HG03469 (cell line): ENCODE measurements around the gene DAG1.
A peak's percentile ranks its signal among the peaks of the same experiment; 100 is the strongest.

Source experiments
- ATAC-seq: cut with Tn5 transposase; IDR thresholded peaks from one replicate; pipeline ENCODE4 v1.9.1; 2021; ENCODE audit warnings: mild to moderate bottlenecking, moderate library complexity, moderate number of reproducible peaks; ENCODE audit not compliant: unreplicated experiment

The DAG1 gene

DNA sequence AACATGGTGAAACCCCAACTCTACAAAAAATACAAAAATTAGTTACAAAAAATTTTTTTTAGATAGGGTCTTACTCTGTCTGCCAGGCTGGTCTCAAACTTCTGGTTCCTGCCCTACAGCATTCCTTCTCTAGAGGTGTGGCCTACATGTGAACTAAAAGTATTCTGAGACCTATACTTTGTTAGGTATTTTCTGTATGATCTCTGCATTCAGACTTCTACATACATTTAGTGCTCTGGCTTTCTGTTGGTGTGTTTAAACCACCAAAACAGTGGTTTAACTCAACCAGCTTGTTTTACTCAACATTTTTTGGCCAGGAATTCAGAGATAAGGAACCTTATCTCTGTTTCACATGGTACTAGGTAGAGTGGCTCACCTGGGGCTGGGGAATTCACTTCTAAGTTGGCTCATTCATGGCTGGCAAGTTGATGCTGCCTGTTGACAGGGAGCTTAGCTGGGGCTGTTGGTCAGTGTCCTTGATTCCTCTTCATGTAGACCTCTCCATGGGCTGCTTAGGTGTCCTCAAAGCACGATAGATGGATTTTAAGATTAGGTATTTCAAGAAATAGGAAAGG, 42.8 kb downstream of the DAG1 start:
- no peak for ATAC-seq

DNA sequence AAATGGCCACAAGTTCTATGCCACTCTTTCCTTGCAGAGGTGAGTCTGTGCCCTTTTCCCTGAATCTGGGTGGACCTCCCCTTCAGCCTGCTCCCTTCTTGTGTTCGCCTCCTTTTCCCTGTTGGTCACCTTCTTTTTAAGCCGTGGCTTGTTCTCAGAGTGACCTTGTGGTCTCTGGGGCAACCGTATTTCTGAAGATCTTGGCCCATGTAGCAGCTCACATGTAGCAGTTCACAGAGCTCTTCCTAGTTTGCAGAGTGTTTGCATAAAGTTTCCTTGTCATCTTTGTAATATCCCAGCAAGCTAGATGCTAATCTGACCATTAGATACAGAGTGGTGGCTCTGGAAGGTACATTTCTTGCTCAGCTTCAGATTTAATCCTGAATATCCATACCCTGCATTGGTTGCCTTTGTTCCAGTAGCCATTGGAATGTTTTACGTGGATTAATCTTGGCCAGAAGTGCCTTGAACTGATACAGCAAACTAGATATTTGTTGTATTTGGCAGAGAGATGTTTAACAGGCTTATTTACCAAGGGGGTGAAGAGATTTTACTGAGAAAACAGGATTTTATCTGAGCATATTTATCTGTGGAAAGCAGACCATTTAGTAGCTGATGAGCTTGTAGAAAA, 43.5 kb downstream of the DAG1 start:
- no peak for ATAC-seq

DNA sequence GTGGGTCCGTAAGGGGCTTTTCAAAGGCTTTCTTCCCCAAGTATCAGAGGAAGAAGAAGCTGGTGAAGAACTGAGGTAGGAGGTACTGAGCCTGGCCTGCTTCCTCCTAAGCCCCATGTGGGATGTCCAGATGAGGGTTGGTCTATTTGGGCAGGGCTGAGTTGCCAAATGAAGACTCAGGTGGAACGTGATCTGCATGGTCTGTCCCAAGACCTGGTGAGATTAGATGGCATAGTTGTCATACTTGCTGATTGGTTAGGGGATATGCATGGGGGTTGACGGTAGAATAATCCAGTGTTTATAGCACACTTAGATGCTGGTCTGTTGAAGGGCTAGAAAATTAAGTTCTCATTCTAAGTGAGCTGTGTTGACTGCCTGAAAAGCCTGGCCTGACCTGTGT, 47.9 kb downstream of the DAG1 start:
- no peak for ATAC-seq

DNA sequence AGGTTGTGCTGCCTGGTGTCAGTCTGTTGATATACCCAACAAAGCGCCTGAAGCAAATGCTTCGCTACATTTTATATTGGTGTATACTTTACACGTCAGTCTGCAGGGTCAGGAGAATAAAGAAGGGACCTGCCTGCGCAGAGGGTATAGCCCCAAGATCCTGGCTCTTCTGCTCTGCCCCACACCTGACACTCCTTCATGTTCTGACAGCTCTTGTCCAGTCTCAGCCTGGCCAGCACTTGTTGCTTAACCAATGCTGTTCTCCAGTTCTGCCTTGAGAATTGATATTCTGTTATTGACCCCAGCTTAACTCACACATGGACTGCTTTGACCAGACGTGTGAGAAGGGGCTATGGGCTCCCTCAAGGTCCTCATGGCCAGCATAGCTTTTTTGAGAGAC, 48.4 kb downstream of the DAG1 start:
- ATAC-seq = no peak

DNA sequence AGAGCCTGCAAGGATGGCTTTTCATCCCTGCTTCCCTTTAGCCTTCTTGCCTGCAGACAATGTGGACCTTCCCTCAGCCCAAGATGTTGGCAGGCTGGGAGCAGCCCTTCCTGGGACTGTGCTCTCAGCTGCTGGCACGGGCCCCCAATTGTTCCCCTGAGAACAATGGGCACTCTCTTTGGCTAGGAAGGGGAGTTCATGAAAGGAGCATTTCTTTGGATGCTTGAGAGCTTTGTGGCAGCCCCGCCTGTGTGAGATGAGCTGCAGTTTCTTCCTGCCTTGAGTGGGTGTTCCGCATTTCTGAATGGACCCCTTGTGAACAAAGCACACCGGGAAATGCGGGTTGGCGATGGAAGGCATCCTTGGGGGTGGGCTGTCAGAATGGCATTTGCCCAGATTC, 49.2 kb downstream of the DAG1 start:
- ATAC-seq = no peak

DNA sequence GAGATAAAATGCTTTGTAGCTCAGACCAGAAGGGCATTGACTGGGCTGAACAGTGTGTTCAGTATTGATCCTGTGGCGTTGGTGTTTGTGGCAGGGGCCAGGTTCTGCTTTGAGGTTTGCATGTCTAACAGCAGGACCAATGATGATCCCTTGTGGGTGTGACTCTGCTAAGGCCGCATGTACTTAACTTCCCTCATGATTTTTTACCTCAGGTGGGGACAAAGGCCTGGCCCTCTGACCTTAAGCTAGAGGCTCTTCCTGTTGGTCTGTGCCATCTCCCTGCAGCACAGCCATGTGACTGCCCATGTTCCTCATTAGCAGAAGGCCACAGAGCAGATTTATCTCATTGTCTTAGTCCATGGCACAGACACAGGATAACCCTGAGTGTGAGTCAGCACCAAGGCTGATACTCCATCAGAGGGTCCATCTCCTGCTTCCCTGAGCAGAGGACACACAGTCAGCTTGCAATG, 49.9 kb downstream of the DAG1 start:
- ATAC-seq = no peak

DNA sequence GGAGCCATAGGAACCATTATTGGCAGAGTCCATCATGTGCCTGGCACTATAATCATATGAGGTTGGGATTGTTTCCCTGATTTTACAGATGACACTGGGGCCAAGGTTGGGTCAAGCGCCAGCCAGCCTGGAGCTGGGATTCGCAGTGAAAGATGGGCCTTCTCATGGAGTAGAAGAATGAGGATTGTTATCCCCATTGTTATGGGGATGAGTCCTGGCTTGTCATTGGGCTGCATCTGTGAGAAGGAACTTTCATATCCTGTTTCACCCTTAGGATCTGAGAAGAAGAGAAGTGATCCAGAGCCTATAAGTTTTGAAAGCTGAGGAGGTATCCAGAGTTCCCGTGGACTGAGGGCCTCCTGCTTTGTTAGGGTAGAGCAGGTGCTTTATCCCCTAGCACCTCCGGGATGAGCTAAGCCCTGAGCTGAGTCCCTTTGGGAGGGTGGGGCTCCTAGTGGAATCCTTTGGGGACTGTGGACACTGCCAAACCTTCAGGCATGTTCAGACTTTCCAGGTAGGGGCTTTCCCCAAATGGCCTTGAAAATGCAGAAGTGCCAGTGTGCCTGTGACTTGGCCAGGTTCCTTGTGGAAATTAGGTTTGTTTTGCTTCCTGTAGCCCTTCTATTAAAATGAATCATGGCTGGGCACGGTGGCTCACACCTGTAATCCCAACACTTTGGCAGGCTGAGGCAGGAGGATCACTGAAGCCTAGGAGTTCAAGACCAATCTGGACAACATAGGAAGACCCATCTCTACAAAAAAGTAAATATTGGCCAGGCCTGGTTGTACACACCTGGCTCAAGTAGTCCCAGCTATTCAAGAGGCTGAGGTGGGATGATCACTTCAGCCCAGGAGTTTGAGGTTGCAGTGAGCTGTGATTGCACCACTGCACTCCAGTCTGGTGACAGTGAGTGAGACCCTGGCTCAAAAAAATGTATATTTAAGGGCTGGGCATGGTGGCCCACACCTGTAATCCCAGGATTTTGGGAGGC, 54.0 kb downstream of the DAG1 start:
- ATAC-seq = no peak

DNA sequence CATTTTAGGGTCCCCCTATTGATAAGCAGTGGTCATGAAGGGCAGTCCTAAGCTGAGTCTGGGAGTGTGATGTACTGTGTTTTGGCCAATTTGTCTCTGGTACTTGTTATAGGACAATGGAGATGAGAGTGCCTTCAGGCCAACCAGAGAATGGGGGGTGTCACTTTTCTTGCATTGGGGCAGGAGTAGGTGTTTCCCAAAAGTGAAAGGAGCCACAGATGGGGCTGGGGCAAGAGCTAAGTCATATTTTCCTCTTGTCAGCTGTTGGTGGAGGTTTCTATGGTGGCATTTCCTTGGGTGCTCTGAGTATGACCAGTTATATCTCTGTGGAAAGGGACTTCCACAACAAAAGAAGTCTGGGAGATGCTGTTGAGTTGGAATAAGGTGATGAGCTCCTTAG, 59.5 kb downstream of the DAG1 start:
- no peak for ATAC-seq

DNA sequence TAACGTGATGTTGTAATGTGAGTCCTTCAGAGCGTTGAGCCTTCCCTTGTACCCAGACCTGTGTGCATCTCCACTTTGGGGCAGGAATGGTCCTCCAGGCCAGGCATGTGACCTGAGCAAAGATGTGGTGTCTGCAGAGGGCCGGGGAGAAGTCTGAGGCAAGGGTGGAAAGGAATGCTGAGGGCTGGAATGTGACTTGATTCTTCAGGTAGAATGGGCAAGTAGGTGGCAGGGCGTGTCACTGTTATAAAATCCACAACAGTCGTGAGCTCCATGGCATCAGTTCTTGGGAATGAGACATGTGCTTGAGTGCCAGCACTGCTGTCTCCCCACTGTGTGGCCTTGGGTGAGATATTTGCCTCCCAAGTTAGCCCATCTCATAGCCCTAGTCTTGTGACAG, 60.2 kb downstream of the DAG1 start:
- no peak for ATAC-seq

DNA sequence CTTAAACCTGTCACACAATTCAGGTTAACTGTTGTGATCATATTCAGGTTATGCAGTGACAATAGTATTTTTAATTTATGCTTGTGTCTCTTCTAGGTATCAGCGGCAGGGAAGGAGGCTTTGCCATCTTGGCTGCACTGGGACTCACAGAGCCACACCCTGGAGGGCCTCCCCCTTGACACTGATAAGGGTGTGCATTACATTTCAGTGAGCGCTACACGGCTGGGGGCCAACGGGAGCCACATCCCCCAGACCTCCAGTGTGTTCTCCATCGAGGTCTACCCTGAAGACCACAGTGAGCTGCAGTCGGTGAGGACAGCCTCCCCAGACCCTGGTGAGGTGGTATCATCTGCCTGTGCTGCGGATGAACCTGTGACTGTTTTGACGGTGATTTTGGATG, 60.6 kb downstream of the DAG1 start:
- no peak for ATAC-seq

DNA sequence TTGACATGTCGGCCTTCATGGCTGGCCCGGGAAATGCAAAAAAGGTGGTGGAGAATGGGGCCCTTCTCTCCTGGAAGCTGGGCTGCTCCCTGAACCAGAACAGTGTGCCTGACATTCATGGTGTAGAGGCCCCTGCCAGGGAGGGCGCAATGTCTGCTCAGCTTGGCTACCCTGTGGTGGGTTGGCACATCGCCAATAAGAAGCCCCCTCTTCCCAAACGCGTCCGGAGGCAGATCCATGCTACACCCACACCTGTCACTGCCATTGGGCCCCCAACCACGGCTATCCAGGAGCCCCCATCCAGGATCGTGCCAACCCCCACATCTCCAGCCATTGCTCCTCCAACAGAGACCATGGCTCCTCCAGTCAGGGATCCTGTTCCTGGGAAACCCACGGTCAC, 61.2 kb downstream of the DAG1 start:
- no peak for ATAC-seq

DNA sequence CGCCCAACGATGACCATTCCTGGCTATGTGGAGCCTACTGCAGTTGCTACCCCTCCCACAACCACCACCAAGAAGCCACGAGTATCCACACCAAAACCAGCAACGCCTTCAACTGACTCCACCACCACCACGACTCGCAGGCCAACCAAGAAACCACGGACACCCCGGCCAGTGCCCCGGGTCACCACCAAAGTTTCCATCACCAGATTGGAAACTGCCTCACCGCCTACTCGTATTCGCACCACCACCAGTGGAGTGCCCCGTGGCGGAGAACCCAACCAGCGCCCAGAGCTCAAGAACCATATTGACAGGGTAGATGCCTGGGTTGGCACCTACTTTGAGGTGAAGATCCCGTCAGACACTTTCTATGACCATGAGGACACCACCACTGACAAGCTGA, 61.6 kb downstream of the DAG1 start:
- ATAC-seq = no peak

DNA sequence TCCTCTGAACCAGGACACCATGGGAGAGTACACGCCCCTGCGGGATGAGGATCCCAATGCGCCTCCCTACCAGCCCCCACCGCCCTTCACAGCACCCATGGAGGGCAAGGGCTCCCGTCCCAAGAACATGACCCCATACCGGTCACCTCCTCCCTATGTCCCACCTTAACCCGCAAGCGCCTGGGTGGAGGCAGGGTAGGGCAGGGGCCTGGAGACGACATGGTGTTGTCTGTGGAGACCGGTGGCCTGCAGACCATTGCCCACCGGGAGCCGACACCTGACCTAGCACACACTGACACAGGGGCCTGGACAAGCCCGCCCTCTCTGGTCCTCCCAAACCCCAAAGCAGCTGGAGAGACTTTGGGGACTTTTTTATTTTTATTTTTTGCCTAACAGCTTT, 63.0 kb downstream of the DAG1 start:
- ATAC-seq = no peak

DNA sequence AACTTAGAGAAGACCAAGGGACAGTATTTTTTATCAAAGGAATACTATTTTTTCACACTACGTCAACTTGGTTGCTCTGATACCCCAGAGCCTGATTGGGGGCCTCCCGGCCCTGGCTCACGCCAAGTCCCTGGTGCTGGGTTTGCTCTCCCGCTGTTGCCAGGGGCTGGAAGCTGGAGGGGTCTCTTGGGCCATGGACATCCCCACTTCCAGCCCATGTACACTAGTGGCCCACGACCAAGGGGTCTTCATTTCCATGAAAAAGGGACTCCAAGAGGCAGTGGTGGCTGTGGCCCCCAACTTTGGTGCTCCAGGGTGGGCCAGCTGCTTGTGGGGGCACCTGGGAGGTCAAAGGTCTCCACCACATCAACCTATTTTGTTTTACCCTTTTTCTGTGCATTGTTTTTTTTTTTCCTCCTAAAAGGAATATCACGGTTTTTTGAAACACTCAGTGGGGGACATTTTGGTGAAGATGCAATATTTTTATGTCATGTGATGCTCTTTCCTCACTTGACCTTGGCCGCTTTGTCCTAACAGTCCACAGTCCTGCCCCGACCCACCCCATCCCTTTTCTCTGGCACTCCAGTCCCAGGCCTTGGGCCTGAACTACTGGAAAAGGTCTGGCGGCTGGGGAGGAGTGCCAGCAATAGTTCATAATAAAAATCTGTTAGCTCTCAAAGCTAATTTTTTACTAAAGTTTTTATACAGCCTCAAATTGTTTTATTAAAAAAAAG, 63.9 kb downstream of the DAG1 start:
- ATAC-seq = no peak

DNA sequence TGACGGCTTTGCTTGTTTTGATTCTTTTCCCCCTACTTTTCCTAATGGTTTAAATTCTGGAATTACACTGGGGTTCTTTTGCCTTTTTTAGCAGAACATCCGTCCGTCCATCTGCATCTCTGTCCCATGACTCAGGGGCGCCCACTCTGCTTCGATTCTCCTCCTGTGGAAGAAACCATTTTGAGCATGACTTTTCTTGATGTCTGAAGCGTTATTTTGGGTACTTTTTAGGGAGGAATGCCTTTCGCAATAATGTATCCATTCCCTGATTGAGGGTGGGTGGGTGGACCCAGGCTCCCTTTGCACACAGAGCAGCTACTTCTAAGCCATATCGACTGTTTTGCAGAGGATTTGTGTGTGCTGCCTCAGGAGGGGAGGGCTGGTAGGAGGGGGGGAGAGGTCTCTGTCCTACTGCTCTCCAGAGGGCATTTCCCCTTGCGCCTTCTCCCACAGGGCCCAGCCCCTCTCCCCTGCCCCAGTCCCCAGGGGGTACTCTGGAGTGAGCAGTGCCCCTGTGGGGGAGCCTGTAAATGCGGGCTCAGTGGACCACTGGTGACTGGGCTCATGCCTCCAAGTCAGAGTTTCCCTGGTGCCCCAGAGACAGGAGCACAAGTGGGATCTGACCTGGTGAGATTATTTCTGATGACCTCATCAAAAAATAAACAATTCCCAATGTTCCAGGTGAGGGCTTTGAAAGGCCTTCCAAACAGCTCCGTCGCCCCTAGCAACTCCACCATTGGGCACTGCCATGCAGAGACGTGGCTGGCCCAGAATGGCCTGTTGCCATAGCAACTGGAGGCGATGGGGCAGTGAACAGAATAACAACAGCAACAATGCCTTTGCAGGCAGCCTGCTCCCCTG, 64.7 kb downstream of the DAG1 start:
- ATAC-seq = no peak

DNA sequence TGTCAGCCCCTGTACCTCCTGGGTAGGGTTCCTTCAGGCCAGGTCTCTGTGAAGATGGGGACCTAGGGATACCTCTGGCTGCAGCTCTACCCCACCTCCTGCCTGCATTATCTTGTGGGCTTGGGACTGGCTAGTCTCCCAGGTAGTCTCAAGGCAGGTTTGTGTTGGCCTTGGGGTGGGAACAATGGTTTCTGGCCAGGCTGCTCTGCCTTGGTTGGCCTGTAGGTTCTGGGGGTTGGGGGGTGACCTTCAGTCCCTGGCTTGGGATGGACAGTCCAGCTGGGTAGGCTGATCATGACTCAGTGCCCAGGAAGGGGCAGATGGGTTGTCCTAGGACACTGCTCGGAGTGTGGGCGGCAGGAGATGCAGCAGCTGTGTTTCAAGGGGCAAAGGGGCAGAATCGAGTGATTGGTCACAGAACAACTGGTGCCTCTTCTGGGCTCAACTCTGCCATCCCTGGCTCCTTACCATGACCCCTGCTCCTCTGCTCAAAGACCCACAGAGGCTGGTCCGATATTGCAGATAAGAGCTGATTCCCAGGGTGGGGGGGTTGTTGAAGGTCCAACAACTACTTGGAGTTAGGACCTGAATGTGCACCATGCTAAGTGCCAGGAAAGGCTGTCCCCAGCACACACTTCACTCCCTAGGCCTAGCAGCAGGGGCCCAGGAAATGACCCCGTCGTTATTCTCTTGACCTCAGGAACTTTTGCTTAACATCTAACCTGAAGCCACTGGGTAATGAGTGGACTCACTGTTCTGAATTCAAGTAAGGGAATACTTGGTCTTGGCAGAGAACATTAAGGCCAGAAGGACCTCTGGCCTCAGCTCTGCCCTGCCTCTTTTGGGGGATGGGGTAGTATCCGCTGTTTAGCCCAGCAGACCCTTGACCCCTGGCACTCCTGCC, 66.2 kb downstream of the DAG1 start:
- no peak for ATAC-seq

DNA sequence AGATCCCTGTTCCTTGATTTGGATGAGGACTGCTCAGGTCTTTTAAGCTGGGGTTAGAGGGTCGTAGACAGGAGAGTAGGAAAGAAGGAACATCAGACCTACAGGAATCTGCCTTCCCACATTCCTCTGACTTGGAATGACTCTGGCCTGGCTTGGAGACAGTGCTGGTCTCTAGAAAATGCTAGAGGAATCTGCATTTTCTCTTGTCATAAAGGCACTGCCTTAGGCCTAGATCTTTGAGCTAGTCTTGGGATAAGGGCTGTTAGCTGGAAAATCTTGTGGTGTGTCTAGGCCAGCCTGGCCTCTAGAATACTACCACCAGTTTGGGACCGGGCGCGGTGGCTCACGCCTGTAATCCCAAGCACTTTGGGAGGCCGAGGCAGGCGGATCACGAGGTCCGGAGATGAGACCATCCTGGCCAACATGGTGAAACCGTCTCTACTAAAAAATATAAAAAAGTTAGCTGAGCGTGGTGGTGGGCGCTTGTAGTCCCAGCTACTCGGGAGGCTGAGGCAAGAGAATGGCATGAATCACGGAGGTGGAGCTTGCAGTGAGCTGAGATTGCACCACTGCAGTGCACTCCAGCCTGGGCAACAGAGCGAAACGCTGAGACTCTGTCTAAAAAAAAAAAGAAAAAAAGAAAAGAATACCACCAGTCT, 66.9 kb downstream of the DAG1 start:
- ATAC-seq = no peak

DNA sequence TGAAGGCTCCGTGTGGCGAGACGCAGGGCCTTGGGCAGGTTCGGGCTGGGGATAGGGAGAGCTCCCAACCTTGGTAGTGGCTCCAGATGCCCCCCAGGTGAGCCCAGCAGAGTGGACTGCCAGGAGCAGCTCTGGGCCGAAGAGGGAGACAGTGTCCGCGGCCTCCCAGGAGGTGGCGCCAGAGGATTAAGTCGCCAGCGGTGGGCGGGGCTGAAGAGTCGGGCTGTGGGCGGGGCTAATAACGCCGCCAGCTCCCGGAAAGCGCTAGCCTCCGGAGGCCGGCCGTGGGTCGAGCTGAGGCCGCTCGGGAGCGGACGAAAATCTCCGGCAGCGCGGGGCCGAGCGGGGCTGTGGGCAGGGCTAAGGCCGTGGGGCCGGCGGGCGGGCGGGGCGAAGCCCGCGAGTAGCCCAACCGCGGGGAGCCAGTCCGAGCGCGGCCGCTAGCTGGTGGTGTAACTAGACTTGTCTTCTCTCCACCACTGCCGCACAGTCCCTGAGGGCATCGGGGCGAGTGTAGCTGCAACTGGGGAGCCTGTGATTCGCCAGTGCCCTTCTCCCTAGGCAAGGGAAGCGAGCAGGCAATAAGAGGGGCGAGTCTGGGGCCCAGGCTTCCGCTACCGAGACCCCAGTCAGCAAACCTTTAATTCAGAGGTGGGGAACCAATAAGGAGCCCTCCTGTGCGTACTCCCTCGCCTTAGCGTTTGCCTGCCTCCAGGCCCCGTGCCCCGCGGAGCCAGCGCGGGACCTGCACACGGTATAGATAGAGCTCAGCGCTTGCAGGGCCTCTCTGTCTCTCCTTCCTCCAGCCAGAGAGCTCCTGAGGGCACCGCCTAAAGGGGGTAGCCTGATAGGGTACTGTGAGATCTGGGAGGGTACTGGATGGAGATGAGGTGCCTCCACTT, 69.8 kb downstream of the DAG1 start:
- ATAC-seq = peak; percentile 56
